HG02852 (cell line): ENCODE data around the gene ANTXR2.
"Not testable (repeated sequence)": the region's sequence is repeated elsewhere in the genome, so short reads cannot be mapped to it uniquely, and the experiment has no call there.

Source experiments
- ATAC-seq: cut with Tn5 transposase; IDR thresholded peaks from one replicate; pipeline ENCODE4 v1.9.1; 2021; ENCODE audit warnings: mild to moderate bottlenecking, moderate library complexity; ENCODE audit not compliant: unreplicated experiment

The ANTXR2 gene

DNA sequence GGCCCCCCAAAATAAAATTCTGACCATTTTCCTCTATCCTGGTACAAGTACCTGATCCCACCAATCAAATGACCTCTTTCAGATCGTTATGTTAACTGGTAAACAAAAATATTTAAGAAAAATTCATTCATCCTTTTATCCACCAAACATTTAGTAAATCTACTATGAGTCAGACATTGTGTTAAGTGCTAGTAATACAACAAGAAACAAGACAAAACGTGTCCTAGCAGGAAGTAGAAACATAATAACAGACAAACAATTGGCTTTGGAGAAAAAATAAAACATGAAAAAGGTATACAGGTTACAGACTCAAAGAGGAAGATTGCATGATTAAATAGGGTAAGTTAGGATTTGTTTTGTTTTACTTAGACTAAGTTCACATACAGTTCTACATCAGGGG is 43.7 kb downstream of the ANTXR2 start:
- ATAC-seq: no peak

DNA sequence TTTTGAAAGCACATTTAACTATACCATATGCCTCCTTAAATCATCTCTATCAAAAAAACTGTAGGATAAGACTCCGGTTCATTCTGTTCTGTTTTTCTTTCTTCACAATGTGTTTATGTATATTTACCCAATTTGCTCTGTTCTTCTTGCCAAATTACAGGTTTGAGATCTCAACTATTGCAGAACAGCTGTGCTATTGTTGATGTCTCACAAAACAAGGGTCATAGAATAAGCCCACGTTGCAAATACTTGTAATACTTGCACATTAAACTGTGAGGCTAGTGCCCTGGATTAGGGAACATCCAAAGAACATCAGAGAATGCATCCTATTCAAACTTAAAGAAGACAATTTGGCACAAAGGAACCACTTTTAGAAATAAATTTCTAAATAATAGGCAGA is 45.4 kb downstream of the ANTXR2 start:
- ATAC-seq: no peak

DNA sequence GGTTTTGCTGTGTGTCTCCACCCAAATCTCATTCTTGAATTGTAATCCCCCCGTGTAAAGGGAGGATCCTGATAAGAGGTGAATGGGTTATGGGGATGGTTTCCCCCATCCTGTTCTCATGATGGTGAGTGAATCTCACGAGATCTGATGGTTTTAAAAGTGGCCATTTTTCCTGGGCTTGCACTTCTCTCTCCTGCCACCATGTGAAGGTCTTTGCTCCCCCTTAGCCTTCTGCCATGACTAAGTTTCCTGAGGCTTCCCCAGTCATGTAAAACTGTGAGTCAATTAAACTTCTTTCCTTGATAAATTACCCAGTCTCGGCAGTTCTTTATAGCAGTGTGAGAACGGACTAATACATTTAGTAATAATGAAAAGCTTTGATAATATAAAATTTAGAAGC is 46.9 kb downstream of the ANTXR2 start:
- no peak for ATAC-seq

DNA sequence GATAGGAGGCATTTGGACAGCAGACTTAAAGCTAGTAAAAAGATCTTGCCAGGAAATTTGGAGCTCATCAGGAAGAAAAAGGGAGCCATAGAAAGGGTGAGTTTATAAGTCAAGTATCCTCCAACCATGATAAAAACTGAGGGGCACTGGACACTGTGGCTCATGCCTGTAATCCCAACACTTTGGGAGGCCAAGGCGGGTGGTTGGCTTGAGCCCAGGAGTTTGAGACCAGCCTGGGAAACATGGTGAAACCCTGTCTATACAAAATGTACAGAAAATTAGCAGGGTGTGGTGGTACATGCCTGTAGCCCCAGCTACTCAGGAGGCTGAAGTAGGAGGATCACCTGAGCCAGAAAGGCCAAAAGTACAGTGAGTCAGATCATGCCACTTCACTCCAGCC is 48.7 kb downstream of the ANTXR2 start:
- ATAC-seq: no peak

DNA sequence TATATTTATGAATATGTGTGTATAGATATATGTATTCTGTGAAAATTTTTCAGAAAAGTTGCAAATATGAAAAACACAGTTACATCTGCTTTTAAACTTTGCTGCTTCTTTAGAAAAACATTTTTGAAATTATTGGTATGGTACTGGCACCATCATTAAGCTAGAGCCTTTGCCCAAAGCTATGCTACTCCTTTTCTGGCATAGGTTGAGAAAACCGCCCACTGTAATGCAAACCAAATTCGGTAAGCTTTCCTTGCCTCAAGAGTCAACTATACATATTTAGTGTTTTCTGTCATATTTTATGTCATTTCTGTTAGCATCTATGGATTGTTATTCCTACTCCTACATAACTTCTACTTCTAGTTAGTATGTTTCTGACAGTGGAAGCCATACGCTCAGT is 50.7 kb downstream of the ANTXR2 start:
- no peak for ATAC-seq

DNA sequence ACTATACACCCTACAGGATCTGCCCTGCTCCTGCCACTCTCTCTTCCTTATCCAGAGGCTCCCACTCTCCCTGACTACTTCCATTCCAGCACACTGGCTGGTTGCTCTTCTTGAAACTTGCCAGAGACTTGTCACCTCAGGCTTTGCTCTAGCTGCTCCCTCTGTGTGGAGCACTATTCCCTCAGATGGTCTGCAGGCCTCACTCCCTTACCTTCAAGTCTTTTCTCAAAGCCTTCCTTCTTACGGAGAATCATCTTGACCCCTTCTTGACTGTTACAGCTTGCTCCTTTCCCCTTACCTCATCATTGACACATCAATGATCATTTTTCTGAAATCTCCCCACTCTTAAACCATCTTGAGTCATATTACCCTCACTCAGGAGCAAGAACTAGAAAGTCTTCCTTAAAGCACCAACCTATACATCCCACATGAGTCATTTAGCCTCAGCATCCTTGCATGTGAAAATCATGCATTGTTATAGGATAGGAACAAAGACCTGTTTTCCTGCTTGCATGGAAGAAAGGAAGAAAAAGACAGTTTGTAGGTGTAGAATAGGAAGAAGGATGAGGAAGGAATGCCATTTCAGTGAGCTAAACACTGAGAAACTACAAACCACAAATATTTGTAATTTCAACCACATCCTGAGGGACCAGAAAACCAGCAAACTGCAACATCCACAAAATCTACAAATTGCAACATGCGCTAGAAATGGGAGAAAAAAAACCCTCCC is 55.7 kb downstream of the ANTXR2 start:
- ATAC-seq: peak; percentile 78

DNA sequence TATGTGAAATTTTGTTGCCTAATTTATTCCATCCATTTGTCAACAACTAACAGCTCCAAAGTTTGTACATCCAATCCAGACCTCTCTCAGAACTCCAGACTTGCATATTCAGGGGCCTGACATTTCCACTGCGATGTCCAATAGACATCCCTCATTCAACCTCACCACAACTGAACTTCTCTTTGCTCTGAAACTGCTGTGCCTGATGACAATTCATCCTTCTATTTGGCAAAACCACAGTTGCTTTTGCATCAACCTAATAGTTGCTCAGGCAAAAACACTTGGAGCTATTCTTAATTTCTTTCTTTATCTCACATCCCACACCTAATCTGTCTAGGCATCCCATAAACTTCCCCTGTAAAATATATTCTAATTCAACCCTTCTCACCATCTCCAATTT is 56.5 kb downstream of the ANTXR2 start:
- no peak for ATAC-seq

DNA sequence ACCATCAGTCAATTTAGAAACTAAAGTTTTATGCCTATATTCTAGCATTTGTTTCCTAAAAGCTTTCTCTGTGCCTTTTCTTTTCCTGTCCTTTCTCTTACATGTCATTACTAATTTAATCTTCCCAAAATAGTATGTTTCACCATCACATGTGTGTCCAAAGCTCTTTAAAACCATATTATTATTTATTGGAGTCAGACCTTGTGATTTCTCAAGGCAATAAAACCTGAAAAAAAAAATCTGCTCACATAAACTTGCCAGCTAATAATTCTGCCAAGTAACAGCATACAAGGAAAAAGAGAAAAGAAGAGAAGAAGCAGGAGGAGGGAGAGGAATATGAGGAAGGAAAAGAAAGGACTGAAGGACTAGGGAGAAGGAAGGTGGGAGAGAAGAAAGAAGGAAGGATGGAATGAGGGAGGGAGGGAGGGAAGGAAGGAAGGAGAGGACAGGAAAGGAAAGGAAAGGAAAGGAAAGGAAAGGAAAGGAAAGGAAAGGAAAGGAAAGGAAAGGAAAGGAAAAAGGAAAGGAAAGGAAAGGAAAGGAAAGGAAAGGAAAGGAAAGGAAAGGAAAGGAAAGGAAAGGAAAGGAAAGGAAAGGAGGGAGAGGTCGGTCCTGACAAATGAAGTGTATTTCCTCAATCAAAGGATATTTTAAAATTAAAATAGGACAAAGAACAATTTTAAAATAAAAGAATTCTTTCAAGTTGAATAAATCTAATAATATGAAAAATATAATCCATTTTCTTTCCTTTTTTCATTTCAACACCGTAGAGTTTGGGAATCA is 57.4 kb downstream of the ANTXR2 start:
- ATAC-seq: no peak

DNA sequence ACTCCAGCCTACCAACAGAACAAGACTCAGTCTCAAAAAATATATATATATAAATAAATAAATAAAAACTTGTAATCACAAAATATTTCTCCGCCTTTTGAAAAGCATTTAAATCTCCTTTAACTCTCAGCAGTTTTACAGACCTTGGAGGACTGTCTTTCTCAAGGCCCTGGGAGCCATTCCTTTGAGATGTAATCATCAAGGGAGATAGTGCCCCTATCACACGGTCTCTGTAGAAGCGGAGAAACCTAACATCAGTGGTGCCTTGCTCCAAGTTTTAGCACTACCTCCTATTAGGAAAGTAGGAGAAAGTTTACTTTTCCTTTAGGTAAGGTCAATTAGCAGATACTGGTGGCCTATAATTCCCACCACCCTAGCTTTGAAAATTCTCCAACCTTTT is 58.5 kb downstream of the ANTXR2 start:
- no peak for ATAC-seq

DNA sequence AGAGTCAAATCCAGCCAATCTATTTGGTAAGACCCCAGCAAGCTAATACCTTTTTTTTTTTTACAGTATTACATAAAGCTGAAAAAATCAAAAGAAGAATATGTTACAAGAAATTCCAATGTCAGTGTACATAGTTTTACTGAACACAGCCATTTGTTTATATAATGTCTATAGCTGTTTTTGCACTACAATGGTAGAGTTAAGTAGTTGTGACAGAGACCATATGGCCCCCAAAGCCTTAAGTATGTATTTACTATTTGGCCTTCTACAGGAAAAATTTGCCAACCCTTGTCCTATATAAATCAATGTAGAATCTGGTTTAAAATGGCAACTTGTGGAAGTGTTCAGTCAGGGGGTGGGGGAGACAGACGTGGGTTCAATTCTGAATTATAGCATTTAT is 60.7 kb downstream of the ANTXR2 start:
- no peak for ATAC-seq

DNA sequence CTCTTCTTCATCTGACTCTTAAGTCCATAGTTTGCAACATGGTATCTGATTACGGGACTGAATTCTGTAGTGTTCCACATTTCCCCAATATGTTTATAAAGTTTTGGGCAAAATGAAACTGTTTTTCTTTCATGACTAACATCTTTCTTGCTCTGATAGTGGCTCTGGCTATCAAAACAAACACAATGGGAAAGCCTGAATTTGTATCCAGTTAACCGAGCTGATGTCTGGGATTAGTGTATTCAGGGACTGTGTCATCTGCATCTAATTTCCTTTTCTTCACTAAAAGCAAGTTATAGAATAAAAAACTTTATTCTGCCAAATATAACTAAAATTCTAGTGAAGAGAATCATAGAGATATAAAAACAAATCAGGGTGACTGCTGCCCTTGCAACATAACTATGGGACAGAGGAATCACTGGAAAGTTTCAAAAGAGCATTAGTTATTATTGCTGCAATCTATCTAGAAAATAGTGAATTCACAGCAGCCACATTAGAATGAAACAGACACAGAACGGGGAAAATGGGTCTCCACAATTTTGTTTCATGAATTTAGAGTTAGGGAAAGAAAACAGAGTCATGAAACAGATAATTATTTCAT is 61.3 kb downstream of the ANTXR2 start:
- no peak for ATAC-seq

DNA sequence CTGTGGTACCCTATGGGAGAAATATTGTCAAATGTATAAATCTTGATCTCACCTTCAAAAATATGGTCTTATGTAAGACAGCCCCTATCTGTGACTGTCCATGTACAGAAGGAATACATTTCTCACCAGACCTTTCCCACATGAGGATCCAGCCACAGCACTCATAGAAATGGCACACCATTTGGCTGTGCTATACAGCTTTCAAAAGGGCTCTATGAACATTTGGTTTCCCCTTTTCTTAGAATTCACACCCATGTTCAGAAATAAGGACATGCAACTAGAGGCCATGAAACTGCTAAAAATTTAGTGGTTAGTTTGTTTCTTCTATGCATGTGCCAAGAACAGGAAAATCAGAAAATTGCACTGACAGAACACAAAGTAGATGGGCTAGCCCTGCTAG is 62.7 kb downstream of the ANTXR2 start:
- no peak for ATAC-seq

DNA sequence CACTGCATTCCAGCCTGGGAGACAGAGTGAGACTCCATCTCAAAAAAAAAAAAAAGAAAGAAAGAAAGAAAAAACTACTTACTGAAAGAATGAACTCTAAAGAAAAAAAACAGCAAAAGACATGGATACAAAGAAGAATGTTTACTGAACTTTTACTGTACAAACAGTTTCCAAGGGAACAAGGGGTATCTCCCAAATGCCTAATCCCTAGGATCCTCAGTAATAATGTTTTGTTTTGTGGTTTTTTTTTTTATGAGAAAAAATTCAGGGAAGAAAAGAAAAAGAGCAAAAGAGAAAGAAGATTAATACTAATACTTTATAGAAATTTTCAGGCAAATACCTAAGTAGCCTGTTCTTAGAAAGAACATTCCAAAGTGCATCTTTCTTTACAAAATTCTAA is 63.2 kb downstream of the ANTXR2 start:
- no peak for ATAC-seq

DNA sequence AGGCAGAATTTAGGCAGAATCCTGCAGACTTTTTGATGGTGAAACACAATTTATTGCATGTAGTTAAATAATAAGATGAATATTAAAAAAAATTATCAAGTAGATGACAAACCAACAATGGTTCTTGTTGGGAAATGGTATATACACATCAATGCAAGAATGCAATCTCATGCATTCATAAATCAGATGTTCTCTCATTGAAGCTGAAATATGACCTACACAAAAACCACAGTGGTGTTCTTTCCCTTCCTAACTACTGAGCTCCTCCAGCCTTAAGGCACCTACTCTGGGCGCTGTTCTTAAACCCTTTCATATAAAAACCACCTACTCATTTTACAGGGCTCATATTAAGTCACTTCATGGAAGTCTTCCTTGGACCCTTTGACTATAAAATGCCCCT is 64.1 kb downstream of the ANTXR2 start:
- no peak for ATAC-seq

DNA sequence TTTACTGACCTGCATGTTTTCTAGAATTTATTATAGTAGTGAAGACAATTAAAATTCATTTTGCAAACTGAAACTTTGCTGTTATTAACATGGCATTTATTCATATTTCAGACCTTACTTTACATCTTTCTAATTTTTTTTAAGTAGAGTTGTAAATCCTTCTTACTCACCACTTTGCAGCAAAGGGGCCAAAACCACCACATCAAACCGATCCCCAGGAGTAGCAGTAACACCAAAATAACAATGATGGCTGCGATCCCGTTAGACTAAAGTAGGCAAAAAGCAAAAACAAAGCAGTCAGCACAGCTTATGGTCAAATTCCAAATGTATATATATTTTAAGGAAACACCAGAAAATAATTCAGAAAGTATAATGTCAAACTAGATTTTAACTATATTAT is 64.7 kb downstream of the ANTXR2 start:
- no peak for ATAC-seq

DNA sequence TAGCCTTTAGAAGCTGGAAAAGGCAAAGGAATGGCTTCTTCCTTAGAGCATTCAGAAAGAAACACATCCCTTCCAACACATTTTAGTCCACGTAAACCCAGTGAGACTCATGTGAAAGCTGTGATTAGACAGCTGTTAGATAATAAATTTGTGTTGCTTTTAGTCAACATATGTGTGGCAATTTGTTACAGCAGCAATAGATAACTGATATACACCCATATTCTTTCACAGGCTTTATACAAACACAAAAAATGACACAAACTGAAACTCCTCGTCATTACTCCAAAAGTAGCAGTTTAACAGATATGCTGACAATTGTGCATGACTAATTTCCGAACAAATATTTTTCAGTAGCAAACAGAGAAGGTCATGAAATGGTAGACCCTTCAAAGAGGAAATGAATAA is 65.3 kb downstream of the ANTXR2 start:
- peak; percentile 76 for ATAC-seq

DNA sequence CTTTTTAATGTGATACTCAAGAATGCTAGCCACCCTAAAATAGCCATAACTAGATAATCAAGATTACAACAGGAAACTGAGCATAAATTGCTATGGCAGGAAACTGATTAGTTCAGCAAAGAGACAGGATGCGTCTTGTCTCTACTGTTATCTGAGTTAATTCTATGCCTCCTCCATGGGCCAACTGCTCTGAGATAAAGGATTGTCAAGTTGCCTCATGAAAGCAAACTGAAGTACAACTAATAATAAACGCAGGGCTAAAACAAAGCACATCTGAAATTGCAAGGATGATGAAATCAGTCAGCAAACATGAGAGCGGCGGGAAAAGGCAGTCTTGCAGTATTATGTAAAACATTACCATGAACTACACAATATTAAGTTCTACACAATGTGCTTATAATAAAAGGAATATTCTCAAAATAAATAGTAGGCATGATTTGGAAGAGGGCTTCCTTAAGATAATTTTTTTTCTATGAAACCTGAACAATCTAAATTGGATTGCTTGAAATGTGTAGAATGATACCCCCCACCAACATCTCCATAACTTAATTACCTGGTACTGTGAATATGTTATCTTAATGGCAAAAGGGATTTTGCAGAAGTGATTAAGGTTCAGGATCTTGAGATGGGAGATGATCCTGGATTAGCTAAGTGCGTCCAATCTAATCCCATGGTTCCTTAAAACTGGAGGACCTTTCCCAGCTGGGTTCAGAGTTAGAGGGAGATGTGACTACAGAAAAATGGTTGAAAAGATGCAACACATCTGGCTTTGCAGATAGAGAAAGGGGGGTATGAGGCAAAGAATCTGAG is 65.9 kb downstream of the ANTXR2 start:
- no peak for ATAC-seq

DNA sequence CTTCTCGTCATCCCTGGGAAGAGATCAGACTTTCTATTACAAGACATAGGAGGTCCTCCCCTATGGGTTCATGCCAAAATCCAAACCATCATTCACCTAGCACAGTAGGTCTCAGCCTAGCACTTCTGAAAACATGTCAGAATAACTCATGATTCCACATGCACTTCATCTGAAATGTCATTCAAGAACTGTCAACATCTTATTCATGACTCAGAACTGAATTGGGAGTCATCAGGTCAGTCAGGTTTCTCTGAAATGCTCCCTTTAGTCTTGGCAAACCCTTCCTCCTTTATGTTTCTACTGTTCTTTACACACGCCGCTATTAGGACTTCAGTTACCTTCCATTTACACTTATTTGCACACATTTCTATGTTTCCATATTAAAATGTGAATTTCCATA is 67.2 kb downstream of the ANTXR2 start:
- peak; percentile 57 for ATAC-seq

DNA sequence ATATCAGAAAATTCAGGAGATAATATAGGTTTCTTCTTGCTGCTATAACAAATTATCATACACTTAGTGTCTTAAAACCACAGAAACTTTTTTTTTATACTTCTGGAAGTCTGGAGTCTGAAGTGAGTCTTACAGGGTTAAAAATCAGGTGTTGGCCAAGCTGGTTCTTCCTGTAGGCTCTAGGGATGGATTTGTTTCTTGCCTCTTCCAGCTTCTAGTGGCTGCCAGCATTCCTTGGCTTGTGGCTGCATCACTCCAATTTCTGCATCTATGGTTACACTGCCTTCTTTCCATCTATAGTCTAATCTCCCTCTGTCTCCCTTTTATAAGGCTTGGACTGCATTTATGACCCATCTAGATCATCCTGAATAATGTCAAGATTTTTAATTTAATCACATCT is 68.7 kb downstream of the ANTXR2 start:
- no peak for ATAC-seq

DNA sequence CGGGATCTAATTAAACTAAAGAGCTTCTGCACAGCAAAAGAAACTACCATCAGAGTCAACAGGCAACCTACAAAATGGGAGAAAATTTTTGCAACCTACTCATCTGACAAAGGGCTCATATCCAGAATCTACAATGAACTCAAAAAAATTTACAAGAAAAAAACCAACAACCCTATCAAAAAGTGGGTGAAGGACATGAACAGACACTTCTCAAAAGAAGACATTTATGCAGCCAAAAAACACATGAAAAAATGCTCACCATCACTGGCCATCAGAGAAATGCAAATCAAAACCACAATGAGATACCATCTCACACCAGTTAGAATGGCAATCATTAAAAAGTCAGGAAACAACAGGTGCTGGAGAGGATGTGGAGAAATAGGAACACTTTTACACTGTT is 70.5 kb downstream of the ANTXR2 start:
- ATAC-seq: not testable (repeated sequence)

DNA sequence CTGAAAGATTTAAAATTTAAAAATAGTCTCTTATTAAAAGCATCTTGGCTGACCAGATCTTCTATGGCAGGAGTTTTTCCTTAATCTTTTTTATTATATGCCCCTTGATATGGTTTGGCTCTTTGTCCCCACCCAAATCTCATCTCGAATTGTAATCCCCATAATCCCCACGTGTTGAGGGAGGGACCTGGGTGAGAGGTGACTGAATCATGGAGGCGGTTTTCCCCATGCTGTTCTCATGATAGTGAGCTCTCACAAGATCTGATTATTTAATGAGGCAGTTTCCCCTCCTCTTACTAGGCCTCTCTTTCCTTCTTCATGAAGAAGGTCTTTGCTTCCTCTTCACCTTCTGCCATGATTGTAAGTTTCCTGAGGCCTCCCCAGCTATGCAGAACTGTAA is 74.0 kb downstream of the ANTXR2 start:
- ATAC-seq: not testable (repeated sequence)
